ENCODE results near the gene PHPT1. TPM values are rescaled to one million over a fixed set of nuclear protein-coding genes. Genes with fewer than 3 reads are reported as not detected.

Gene PHPT1
- total RNA-seq = 203 and 206 TPM in 2 replicates

DNA sequence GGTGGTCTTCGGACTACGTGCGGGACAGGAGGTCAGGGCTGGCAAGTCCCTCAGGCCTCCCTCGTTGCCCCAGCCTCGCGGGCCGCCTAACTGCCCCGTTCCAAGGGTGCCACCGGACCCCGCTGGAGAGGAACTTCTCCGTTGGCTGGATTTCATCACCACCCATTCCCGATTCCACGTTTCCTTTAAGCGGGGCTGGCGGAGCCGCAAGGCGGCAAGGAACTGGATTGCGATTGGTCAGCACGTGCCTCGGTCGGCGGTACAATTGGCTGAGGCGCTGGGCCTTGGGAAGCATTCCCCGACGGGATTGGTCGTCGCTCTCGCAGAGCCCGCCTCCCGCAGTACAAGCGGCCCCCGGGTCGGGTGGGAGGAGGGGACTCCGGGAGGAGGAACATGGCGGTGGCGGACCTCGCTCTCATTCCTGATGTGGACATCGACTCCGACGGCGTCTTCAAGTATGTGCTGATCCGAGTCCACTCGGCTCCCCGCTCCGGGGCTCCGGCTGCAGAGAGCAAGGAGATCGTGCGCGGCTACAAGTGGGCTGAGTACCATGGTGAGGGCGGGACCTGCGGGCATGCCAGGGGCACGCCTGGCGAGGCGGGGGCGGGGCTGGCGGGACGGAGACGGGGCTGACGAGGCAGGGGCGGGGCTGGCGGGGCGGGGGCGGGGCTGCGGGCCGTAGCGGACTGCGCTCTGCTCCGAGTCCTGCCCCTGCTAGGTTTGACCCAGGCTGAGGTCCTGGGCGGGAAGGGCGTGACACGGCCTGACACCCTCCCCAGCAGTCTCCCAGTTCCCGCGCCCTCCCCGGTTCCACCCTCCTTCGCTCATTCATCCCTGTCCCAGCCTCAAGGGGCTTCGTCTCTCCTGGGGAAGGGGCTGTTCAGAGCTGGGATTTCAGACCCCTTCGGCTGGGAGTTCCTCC is at the start of gene PHPT1:
Gene PHPT1, plus strand, starts transcription at position 372 of the 922 bp plus-strand sequence. Its CDS starts 22 bp downstream, at position 394.

GRCh38 chr9:136807281-136808074 is 41.7 kb upstream of the PHPT1 start, which contains the start of gene RABL6:
Gene RABL6 (plus strand): TSS chr9:136807948. CDS start chr9:136808197, 249 bp downstream.

GRCh38 chr9:136842380-136842948 is 6.7 kb upstream of the PHPT1 start, which contains the start of gene AJM1:
Gene AJM1 (plus strand): TSS chr9:136842478. CDS start chr9:136844415, 1,937 bp downstream.

DNA sequence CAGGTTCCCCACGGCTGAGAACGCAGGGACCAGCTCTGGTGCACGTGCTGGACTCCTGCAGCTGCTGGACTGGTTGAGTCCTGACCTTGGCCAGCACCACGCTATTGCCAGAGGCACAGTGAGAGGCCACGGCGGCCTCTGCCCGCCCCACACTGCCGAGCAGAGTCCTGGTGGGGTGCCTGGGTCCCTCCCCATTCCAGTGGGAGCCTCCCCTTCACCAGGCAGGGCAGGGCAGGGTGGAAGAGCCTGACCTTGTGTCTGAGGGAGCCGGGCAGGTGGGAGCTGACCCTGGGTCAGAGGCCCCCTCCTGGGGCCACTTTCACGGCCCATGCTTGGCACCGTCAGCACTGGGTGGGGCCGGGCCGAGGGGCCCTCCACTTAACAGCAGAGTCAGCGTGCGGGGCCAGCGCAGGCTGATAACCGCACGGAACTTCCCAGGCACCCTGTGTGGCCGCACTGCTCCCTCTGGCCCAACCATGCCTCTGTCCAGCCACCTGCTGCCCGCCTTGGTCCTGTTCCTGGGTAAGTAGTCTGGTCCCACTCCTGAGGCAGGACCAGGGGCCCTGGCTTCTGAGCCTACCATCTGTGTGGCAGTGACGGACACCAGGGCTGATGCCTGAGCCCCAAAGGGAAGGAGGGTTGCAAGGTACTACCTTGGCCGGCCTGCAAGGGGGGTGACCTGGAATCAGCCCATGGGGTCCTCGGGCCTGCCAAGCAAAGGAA is 2.9 kb downstream of the PHPT1 start, which contains the start of gene MAMDC4:
Gene MAMDC4, plus strand, starts transcription at position 406 of the 723 bp plus-strand sequence. Its CDS starts 71 bp downstream, at position 477.

DNA sequence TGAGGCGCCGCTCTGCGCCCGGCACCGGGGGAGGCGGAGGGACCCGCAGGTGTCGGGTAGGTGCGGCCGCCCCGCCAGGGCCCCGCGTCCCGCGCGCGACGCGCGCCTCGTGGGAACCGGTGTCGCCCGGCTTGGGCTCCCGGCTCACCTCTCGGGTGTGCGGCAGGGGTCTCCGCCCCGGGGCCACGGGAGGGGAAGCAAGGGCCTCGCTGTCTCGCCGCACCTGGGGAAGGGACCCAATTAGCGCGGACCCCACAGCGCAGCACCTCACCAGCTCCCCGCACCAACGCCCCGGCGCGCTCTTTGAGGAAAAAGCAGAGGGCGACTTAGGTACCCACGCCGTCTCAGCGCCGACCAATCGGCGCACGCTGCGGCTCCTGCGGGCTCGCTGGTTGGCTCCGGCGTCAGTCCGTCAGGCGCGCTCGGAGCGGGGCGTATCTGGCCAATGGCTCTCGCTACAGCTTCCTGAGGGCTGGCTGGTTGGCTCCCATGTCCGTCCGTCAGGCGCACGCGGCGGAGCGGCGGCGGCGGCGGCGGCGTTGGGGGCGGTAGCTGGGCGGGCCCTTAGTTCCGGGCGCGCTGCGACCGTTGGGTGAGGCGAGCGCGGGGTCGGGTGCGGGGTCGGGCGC is 36.9 kb downstream of the PHPT1 start, which contains the start of gene TRAF2:
Gene TRAF2, plus strand, starts transcription at position 567 of the 629 bp plus-strand sequence. CDS start 12,225 bp downstream, outside the sequence.

Other genes starting within 250 kb of the PHPT1 start
- 10.5 and 15.6 TPM in 2 replicates for gene EGFL7, start 186.5 kb upstream of the PHPT1 start, total RNA-seq
- 42.0 and 46.8 TPM in 2 replicates for gene AGPAT2, start 162.0 kb upstream of the PHPT1 start, total RNA-seq
- 1.00 and 1.0 TPM in 2 replicates for gene DIPK1B, start 136.8 kb upstream of the PHPT1 start, total RNA-seq
- not detected in 2 replicates for gene LCN10, start 106.5 kb upstream of the PHPT1 start, total RNA-seq
- not detected in 2 replicates for gene LCN6, start 100.9 kb upstream of the PHPT1 start, total RNA-seq
- not detected in 2 replicates for gene LCN8, start 91.2 kb upstream of the PHPT1 start, total RNA-seq
- not detected in 2 replicates for gene LCN15, start 84.9 kb upstream of the PHPT1 start, total RNA-seq
- 57.2 and 57.3 TPM in 2 replicates for gene TMEM141, start 58.1 kb upstream of the PHPT1 start, total RNA-seq
- gene CCDC183, start 53.1 kb upstream of the PHPT1 start, total RNA-seq = 0.28 and 0.46 TPM in 2 replicates
- gene RABL6, start 41.5 kb upstream of the PHPT1 start, total RNA-seq = 55.6 and 61.1 TPM in 2 replicates
- gene AJM1, start 6.9 kb upstream of the PHPT1 start, total RNA-seq = 1.00 and 1.4 TPM in 2 replicates
- gene MAMDC4, start 2.9 kb downstream of the PHPT1 start, total RNA-seq = 0.85 and 2.2 TPM in 2 replicates
- 452 and 470 TPM in 2 replicates for gene EDF1, start 16.9 kb downstream of the PHPT1 start, total RNA-seq
- 4.0 and 6.3 TPM in 2 replicates for gene TRAF2, start 37.1 kb downstream of the PHPT1 start, total RNA-seq
- gene FBXW5, start 95.3 kb downstream of the PHPT1 start, total RNA-seq = 116 and 152 TPM in 2 replicates
- gene C8G, start 95.8 kb downstream of the PHPT1 start, total RNA-seq = 0.14 TPM in 1 of 2 replicates, not detected in the other
- 0.28 TPM in 1 of 2 replicates, not detected in the other for gene LCN12, start 102.9 kb downstream of the PHPT1 start, total RNA-seq
- 2.3 and 14.1 TPM in 2 replicates for gene PTGDS, start 128.1 kb downstream of the PHPT1 start, total RNA-seq
- gene LCNL1, start 133.6 kb downstream of the PHPT1 start, total RNA-seq = 0.57 and 3.4 TPM in 2 replicates
- 6.6 and 7.5 TPM in 2 replicates for gene PAXX, start 143.0 kb downstream of the PHPT1 start, total RNA-seq
- gene CLIC3, start 147.2 kb downstream of the PHPT1 start, total RNA-seq = 5.0 and 7.8 TPM in 2 replicates
- gene ABCA2, start 178.8 kb downstream of the PHPT1 start, total RNA-seq = 11.9 and 20.0 TPM in 2 replicates
- not detected in 2 replicates for gene FUT7, start 182.7 kb downstream of the PHPT1 start, total RNA-seq
- gene NPDC1, start 196.8 kb downstream of the PHPT1 start, total RNA-seq = 12.1 and 18.4 TPM in 2 replicates
- gene ENTPD2, start 204.7 kb downstream of the PHPT1 start, total RNA-seq = not detected in 2 replicates
- 0.43 and 0.55 TPM in 2 replicates for gene SAPCD2, start 221.1 kb downstream of the PHPT1 start, total RNA-seq
- gene UAP1L1, start 228.1 kb downstream of the PHPT1 start, total RNA-seq = 7.7 and 14.3 TPM in 2 replicates
- gene MAN1B1, start 237.6 kb downstream of the PHPT1 start, total RNA-seq = 73.2 and 87.0 TPM in 2 replicates